HG02938 (cell line): ENCODE measurements around the gene FDXR.

Experiments used
- ATAC-seq: cut with Tn5 transposase; IDR thresholded peaks from one replicate; pipeline ENCODE4 v1.9.1; 2021; ENCODE audit warnings: mild to moderate bottlenecking, moderate library complexity; ENCODE audit not compliant: unreplicated experiment

The FDXR gene

DNA sequence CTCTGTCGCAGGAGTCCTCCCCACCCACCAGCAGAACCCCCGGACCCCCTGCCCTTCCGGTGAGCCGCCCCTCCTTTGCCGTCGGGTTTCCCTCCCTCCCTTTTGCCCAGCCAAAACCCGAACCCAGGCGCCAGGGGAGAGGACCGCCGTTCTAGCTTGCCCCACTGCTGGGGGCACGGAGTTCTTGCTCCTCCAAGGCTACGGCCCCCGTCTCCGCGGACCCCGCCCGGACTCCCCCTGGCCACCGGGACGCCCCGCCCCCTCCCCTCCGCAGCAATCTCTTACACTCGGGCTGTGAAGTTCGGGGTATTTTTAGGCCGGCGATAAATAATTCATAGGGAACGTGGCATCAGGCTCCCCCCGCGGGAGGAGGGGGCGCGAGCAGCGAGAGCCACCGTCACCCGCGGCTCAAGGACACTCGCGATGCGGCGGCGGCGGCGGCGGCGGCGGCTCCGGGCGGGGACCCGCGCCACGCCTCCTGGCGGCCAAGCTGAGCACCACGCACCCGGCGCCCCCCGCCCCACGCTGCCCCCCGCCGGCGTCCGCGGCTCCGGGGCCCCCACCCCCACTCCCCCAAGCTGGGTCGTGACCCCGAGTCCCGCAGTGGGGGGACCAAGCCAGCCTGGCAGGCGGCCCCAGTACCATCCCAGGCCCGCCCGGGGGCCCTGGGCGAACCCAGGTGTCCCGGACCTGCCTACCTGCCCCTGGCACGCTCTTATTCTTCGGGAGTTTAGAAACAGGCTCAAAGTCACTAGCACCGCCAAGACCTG lies 13.2 kb downstream of the FDXR start, which contains the start of gene GRIN2C:
GRIN2C (minus strand) TSS at position 427 of the 770 bp plus-strand sequence. CDS start 4,793 bp downstream, outside the sequence.
- no peak for ATAC-seq

DNA sequence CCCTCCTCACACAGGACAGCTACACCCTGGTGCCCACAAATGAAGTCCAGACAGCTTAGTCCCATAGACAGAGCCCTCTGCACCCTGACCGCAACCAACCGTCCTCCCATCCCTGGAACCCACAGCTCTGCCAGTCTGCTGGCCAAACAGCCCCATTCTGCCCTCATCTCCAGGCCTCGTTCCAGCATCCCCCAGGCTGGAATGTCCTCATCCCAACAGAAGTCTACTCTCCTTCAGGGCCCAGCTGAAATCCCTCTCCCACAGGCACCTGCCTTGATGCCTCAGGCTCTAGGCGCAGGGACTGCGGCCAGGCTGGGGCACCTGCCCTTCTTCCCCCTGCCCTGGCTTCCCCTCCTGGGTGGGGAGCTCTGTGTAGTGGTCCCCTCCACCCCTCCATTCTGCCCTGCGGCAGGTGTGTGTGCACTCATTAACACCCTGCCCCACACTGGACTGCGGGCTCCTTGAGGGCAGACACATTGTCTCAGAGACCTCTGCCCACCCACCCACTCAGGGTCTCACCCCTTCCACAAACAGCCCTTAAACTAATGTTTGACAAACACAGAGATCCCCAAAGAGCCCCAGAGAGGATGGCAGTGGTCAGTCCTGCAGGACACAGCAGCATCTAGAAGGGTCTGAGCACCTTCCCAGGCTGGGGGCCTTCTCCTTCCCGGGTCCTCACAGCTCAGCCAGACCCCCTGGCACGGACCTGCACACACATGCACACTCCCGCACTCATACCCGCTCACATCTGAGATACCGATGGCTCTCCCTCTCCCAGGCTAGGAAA lies 13.9 kb downstream of the FDXR start:
- ATAC-seq: no peak

DNA sequence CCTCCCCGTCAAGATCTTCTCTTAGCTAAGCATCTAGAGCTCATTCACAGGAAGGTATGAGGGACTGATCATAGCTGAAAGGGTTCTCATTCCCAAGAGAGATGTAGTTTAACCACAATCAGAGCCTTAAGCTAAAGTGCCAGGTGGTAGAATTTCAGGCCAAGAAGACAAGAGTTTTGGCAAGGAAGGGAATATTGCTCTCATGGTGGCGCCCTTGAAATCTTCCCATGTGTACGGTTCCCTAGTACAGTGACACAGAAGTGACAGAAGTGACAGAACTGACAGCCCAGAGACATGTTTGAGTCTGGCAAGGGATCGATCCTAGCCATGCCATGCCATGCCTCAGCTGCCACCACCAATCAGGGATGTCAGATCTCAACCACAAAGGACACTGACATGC lies 15.6 kb downstream of the FDXR start:
- no peak for ATAC-seq

DNA sequence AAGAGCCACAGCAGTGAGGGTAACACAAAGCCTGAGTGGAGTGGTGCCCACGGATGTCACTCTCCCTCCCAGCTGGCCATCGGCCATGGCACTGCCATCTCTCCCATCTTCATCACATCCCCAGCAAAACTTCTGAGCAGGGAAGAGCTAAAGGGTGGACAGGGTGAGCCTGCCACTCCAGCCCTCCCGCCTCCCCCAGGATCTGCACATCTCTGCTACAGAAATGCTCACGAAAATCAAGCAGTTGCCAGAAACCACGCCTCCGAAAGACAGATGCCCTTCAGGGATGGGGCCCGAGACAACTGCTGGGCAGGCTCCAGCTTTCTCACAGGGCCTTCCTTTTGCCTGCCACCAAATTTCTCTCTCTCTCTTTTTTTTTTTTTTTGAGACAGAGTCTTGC lies 16.7 kb downstream of the FDXR start:
- ATAC-seq: no peak

DNA sequence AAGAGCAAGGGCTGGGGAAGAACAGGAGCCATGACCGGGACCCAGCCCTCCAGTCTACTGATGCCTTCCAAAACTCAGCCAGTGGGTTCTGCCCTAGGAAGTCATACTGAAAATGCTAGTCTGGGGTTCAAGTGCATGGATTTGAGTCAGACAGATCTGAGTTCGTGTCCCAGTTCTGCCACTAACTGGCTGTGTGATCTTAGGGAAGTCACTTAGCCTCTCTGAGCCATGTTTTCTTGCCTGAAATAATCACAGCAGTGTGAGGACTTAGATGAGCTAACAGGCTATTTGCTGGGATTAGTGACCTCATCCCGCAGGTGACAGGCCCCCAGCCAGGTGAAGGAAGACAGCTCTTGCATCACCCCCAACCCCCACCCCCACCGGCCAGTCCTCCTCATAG lies 17.5 kb downstream of the FDXR start:
- ATAC-seq: no peak

DNA sequence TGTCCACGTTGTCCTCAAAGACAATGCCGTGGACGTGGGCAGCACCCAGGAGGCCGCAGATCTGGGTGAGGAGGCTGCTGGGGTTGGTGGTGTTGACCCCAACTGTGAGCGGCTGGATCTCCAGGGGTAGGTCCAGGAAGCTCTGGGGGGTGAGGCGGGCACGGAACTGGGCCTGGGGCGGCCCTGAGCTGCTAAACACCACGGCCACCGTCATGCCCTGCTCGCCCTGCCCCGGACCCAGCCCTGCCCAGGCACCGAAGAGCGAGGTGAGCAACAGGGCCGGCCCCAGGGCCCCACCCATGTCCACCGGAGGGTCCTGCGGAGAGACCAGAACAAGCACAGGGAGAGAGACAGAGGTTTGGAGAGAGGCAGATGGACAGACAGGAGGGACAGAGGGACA lies 18.0 kb downstream of the FDXR start:
- no peak for ATAC-seq

DNA sequence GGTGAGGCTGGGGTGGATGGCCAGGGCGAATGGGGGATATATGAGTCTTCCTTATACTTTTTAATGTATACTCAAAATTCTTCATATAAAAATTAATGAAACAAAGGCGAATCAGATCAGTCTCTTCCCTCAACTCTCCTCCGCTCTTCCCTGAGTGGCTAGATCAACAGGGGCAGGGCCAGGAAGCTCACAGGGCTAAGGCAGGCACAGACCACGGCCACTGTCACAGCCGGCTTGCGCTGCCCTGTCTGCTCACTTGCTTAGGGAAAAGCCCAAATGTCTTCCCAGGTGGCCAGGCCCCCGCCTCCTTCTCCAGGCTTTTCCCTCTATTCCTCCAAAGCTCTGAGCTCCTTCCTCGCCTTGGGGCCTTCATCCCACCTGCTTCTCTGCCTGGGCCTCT lies 19.1 kb downstream of the FDXR start:
- no peak for ATAC-seq

DNA sequence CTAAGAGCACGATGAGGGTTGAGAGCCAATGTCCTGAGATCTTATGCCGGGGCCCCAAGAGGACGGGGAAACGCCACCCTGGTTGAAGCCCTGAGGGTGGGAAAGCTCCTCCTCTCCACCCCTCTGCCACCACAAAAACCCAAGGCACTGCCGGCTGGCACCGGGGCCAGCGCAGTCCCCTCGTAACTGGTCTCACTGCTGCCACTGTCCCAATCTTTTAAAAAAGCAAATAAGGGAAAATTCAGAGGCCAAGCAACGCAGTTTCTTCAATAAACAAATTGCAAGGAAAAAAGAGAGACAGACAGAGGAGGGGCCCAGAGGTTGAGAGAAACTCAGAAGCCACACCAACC lies 19.8 kb downstream of the FDXR start:
- ATAC-seq: no peak

DNA sequence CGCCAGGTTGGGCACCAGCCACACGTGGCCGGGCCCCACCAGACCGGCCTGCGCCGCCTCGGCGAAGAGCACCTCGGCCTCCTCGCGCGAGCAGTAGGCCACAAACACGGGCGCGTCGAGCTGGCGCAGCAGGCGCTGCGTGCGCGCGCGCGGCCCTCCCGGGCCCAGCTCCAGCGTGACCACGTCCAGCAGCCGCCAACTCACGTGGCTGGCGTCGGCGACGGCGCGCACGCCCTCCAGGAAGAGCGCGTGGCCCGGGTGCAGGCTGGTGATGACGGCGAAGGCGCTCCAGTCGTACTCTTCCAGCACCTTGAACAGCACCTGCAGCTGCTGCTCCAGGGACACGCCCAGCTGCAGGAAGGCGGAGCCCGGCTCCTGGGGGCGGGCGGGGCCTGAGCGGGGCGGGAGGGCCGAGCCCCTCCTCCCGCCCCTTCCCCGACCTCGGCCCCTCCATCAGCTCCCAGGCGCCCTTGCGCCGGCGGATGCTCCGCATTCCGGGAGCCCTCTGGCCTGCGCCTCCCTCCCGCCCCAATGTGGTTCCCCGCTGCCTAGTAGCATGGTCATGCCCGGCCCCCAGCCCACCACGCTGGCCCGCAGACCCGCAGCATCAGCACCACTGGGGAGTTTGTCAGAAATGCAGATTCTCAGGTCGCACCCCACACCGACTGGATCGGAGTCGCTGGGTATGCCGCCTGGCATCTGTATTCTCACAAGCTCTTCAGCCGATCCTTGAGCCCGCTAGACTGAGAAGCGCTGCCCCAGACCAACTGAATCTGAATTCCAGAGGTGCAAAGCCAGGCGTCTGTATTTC lies 20.4 kb downstream of the FDXR start:
- ATAC-seq: no peak

DNA sequence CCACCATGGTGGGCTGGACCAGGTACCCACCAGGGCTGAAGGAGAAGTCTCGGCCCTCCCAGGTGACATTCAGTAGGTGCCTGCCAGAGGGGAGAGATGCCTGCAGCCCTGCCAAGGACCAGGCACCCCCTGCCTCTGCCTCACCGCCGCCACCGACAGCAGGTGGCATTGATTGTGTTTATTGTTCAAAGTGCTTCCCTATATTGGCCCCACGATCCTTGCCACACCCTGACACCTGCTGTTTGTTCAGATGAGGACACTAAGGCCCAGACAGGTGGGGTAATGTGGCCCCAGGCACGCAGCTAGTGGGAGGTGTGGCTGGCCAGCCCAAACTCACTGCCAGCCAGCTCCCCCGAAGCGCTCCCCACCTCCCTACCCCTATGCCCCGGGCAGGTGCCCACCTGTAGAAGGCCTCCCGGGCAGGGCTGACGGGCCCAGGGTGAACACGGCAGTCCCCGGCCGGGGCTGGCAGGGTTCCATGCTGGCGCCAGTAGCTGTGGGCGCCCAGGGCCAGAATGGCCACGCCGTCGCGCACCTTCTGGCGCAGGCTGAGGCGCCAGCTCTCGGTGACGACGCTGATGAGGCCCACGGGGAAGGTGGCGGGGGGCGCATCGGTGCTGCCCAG lies 21.1 kb downstream of the FDXR start:
- no peak for ATAC-seq

DNA sequence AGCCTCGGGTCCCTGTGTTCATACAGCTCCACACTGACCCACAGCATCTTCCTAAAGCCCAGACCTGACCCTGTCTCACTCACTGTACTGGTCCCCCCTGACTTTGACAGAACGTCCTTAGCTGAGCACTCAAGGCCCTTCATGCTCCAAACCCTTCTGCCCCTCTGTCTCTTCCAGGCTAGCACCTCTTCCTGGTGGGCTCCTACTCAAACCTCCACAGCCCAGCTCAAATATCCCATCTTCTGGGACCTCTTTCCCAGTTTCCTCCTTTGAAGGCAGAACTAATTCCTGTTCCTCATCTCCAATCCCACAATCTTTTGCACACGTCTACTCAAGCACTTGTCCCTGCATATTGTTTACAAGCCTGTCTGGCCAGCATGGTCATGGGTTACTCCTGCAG lies 21.9 kb downstream of the FDXR start:
- no peak for ATAC-seq

DNA sequence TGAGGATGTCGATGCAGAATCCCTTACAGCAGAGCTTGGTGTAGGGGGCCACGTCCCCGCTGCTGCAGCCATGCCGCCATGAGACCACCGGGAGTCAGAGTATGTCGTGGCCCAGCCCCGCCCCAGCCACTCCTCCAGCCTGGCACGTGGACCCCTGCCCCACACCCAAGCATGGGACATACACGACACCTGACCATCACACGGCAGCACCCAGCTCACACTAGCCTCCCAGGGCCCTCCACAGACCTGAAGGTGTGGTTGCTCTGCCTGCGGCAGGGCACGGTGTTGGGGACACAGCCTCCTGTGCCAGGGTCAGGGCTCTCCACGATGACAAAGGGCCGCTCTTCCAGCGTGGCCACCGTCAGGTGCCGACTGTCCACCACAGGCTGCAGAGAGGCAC lies 22.5 kb downstream of the FDXR start:
- ATAC-seq: no peak

DNA sequence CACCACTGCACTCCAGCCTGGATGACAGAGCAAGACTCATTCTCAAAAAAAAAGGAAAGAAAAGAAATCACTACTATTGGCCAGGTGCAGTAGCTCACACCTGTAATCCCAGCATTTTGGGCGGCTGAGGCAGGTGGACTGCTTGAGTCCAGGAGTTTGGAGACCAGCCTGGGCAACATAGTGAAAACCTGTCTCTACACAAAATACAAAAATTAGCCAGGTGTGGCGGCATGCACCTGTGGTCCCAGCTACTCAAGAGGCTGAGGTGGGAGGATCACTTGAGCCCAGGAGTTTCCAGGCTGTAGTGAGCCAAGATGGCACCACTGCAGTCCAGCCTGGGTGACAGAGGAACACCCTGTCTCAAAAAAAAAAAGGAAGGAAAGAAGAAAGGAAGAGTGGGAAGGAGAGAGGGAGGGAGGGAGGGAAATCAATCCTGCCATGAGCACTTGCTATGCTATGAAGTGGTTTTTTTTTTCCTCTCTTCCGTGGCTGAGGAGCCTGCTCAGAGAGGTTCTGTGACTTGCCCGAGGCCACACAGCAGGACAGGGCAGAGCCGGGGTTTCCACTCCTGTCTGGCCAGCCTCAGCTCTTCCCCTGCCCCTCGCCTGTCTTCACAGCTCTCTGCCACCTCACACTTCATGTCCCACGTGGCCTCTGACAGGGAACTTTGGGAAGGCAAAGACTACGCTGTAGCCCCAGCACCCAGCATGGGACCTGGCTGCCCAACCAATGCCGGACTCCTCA lies 24.0 kb downstream of the FDXR start:
- ATAC-seq: no peak

DNA sequence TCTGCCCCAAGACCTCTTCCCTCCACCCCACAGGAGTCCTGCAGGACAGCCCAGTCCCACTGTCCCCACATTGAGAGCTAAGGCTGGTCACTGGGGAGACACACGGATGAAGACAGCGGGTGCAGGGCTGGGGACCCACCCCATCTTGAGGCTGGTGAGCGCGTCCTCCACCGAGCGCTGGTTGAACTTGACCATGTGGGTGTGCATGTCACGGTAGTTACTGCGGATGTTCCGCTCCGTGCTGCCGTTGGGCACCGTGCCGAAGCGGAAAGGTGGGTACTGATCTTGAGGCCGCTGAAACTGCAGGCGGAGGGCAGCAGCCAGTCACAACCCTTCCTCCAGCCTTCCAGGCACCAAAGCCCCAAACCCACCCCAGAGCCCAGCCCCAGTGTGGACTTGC lies 26.2 kb downstream of the FDXR start:
- no peak for ATAC-seq

DNA sequence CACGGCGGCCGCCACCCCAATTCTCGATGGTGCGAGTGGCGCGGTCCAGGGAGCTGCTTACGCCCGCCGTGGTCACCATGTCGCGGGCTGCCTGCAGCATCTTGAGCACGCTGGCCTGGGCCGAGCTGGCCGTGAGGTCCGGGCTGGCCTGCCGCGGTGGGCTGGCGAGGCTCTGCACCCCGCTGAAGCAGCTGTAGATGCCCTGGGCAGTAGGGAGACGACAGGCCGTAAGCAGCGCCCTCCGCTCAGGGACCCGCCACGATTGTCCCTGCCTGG lies 29.5 kb downstream of the FDXR start:
- ATAC-seq: no peak

DNA sequence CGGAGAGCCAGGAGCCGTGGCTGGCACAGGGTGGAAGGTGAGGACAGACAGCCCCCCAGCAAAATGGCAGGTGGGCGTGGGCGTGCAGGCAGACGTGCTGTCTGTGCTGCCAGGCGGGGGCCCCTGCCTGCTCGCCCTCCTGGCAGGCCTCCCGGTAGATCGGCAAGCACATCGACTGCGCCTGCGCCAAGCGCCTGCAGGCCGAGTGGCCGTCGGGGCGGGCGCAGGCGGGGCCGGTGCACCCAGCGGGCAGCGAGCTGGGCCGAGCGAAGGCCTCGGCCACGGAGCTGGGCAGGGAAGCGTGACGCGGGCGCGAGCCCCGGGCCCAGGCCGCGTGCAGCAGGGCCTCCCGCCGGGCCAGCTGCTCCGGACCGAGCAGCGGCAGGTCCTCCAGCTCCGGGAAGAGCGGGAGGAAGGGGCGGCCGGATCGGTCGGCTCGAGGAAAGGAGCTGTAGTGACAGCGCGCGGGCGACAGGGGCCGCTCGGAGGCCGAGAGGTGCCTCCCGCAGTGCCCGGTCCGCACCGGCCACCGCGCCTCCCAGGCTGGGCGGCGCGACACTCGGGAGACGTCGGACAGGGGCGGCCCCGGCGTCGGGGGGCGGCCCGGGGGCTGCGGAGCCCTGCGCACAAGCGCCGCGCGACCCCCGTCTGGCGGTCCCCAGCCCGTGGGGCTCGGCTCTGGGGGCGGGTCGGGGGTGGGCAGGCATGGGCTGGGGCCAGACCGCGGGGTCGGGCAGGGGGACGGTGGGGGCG lies 30.0 kb downstream of the FDXR start:
- no peak for ATAC-seq

DNA sequence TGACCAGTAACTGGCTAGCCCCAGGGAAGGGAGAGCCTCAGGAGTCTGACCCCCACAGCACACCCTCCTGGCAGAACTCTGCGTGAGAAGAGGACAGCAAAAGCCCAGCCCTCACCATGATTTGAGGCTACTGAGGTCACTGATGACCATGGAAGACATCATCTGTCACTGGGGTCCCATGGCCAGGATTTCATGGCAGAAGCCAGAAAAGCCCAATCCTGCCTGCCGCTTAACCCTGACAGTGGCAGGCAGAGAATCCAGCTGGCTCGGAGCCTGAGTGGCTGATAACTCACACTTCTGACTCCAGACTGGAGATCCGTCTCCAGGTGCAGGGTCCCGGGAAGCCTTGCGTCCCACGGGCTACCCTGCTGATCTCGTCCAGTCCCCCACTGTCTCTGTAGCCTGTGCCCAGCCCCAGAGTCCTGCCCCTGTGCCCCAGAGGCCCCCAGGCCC lies 30.6 kb downstream of the FDXR start:
- ATAC-seq: no peak

DNA sequence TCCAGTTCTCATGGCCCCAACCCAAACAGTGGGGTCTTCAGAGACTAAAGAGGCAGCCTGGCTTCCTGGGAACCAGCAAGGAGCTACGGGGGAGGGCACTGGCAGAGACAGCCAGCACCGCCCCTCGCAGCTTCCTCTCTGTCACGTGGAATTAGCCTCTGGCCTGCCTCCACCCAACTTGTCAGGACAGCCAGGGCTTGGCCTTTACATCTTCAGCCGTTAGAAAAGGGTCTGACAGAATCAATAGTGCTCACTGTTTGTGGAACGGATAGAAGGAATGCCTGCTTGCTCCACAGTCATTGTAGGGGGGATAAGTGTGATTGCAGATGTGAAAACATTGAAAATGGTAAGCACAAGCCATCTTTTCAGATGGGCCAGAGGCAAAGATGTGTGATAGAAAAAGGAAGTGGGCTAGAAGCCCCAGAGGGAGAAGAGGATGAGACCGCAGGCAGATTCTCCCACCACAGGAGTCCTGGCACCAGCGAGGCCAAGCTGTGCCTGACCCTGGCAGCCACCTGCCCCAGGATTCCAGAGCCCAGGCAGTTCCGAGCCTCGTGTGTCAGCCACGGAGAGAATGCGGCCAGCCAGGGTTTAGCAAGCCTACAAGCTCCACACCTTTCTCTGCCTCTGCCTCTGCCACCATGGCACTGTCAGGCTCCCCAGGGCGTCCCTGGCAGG lies 31.7 kb downstream of the FDXR start:
- no peak for ATAC-seq
